ENCODE data around the gene TBC1D17.

GRCh38 chr19:49936549-49936948 lies 59.0 kb downstream of the TBC1D17 start:
- TF ChIP-seq, protein P1, sequence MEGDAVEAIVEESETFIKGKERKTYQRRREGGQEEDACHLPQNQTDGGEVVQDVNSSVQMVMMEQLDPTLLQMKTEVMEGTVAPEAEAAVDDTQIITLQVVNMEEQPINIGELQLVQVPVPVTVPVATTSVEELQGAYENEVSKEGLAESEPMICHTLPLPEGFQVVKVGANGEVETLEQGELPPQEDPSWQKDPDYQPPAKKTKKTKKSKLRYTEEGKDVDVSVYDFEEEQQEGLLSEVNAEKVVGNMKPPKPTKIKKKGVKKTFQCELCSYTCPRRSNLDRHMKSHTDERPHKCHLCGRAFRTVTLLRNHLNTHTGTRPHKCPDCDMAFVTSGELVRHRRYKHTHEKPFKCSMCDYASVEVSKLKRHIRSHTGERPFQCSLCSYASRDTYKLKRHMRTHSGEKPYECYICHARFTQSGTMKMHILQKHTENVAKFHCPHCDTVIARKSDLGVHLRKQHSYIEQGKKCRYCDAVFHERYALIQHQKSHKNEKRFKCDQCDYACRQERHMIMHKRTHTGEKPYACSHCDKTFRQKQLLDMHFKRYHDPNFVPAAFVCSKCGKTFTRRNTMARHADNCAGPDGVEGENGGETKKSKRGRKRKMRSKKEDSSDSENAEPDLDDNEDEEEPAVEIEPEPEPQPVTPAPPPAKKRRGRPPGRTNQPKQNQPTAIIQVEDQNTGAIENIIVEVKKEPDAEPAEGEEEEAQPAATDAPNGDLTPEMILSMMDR (IDR thresholded peaks at IDR 0.05 in 2 of 3, conservative IDR thresholded peaks at IDR 0.05 in 1 of 3; ENCODE audit: control insufficient read depth in 2 of 3, extremely low read depth in 1 of 3, insufficient read depth in 1 of 3, low read depth in 3 of 3, low read length in 3 of 3): no peak
- no peak for TF ChIP-seq SREBF2 (IDR thresholded peaks at IDR 0.05; ENCODE audit: low read length)
